Activated CD4-positive, alpha-beta T cell treated with anti-CD3 and anti-CD28 coated beads for 1 hour (primary cell): ENCODE measurements around the gene SETBP1.

Source experiments
- DNase-seq: peaks from one replicate; pipeline ENCODE4 v3.0.0-alpha.2; 2020

SETBP1 gene

DNA sequence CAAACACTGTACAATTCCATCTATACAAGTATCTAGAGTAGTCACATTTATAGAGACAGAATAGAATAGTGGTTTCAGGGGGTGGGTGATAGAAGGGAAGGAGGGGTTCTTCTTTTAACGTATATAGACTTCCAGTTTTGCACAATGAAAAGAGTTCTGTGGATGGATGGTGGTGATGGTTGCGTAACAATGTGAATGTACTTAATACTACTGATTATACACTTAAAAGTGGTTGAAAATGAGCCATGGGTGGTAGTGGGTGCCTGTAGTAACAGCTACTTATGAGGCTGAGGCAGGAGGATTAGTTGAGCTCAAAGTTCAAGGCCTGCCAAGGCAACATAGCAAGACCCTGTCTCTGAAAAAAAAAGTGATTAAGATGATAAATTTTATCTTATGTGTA lies 85.8 kb downstream of the SETBP1 start:
- no peak for DNase-seq

DNA sequence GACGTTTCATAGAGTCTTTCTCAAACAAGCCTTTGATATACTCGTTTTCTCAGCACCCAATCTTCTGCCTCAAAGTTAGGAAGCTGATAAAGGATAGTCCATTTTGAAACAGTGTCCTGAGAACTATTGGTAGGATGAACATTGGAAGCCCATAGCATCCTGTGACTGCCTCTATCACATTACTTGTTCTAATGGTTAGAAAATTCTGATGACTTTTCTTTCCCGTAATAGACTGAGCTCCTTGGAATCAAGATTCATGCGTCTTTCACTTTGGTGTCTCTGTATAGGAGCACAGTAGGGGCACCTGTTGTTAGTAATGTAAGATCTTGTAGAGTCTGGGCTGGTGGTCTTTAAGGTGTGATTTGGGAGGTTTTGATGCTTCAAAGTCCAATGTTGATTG lies 87.1 kb downstream of the SETBP1 start:
- no peak for DNase-seq

DNA sequence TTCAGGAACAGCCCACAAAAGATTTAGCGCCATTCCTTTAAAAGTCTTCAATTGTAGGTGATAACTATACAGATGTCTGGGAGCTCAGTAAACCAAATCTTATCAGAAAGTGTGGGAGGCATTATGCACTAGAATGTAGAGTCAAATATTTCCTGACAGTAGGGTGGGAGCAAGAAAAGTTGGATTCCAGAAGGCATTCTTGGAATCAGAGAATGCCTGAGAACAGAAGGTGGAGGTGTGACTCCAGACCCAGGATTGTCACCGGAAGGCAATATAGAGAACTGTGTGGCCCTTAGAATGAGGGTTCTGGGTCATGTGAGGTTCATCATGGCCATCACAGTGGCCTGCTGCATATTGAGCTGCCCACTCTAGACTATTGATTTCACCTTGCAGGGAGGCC lies 90.0 kb downstream of the SETBP1 start:
- no peak for DNase-seq

- DNase-seq: no peak
These were observed 90.9 kb downstream of the SETBP1 start for GRCh38 chr18:44771572-44771955.

DNA sequence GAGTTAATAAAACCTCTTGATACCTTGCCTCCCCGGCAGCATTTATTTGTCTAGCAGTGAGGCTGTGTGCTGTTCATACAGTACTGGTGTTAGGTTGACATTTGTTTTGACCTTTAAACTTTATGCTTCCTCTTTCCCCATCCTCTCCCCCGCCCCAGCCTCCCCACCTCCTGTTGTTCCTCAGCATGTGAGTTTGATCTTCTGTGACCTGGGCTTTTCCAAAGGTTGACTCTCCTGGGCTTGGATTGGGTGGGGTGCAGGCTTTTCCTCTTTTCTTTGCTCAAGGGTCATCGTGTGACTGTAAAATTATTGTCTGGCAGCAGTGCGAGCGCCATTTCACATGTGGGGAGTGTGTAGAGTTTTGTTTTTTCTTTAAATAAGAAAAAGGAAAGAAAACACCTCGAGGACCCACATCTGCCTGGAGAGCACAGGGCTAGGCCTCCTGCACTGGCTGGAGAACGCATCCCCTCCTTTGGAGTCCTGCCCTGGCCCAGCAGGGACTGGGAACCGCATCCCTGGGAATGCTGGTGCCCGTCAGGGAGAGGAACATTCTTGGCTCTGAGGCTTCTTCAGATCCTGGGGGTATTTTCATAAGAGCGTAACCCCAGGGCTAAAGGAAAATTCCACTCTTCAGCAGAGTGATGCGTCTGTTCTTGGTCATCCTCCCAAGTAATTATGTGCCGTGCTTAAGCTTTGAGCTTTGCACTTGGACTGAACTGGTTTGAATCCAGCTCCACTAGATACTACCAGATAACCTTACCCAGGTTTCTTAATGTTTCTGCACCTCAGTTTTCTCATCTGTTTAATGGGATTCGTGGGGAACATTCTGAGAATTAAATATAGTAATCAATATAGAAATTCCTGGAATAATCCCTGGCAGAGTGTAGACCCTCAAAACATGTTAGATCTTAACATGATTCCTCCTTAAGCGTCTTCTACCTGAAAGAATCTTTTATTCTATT lies 91.5 kb downstream of the SETBP1 start:
- DNase-seq: no peak

DNA sequence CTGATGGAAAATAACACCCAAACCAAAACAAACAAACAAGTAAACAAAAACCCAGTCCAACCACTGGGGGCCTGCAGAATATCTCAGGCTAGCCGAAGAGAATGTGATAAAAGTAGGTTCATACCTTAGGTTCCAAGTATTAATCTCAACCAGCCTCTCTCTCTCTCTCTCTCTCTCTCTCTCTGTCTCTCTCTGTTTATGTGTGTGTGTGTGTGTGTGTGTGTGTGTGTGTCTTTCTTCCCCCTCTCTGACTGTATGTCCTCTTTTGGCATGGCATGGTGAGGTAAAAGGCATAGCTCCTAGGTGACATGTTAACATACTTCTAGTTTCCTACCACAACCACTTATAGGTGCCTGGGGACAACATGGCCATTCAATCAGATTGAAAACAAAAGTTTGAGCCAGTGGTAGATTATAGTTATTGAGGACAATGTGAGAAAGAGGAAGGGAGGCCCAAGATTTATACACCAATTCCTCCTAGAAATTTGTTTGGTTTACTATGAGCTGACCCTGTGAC lies 93.0 kb downstream of the SETBP1 start:
- no peak for DNase-seq

- DNase-seq: no peak
These were observed 93.5 kb downstream of the SETBP1 start for GRCh38 chr18:44774191-44774590.

- DNase-seq: no peak
These were observed 96.9 kb downstream of the SETBP1 start for GRCh38 chr18:44777457-44778192.

- no peak for DNase-seq
These were observed 98.1 kb downstream of the SETBP1 start for GRCh38 chr18:44778788-44779187.

GRCh38 chr18:44779753-44780292 lies 99.1 kb downstream of the SETBP1 start:
- DNase-seq: no peak

DNA sequence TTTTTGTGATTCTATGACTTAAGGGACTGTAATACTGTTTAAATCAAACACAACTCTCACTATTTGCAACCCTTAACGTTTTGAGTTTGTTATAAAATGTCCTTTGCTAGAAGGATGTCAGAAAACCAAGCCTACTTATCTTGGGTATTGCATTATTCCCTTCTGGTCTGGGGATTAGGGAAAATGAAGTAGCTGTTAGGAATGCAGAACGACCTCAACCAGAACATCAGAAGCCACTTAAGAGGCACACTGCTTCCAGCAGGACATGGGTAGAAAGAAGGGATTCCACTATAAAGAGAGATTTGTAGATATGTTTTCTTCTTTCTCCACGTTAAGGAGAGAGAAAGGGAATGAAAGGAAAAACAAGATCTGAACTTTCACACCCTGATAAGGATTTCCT lies 101.2 kb downstream of the SETBP1 start:
- no peak for DNase-seq

GRCh38 chr18:44782617-44783016 lies 101.9 kb downstream of the SETBP1 start:
- no peak for DNase-seq

- DNase-seq: no peak
These were observed 102.7 kb downstream of the SETBP1 start for GRCh38 chr18:44783371-44783770.

DNA sequence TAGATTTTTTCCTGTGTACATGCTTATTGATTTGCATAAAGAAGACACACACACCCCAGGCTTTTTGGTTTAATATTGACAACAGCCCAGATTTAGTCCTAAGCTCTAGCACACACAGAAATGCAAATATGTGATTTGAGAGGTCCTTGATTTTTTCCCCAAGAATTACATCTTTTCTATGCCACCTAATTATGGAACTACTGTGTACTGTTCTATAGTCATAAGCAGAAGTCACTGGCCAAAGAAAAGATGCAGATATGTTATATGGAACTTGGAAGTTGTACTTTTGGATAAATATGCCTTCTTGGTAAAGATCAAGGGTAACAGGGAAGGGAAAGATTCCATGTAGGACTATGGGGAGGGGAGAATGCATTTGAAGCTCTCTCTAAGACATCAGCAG lies 105.6 kb downstream of the SETBP1 start:
- no peak for DNase-seq

GRCh38 chr18:44786688-44787087 lies 106.0 kb downstream of the SETBP1 start:
- DNase-seq: no peak

DNA sequence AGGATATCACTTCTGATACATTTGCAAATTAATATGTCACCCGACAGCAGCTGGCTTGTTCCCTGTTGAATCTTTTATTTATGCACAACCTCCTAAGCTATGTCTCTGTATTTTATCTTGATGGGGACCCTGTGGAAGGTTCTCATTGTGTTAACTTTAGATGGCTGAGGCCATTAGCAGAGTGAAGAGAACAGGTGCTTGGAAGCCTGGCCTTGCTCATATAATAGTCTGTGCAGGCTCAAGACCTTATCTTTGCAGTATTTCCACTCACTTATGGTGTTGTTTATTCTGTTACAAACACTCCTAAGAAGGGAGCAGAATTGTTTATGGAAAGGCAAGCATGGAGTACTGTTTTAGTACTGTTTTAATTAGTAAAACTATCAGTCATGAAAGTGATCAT lies 107.6 kb downstream of the SETBP1 start:
- no peak for DNase-seq

DNA sequence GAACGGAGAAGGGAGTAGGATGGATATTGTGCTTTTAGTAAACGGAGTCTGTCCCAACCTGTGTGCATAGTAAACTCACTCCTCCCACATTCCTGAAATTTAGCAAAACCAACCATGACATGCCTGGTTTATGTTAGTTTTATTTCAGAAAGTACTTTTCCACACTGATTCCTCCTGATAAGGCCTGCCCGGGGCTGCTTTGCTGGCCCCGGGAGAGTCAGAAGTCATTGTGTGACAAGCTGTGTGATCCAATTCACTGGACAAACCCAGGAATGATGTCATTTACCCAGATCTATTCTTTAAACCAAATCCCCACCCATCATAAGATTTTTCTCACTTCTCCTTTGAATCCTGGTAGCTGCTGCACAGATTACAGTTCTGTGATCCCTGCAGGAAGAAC lies 109.0 kb downstream of the SETBP1 start:
- DNase-seq: no peak

GRCh38 chr18:44790860-44791259 lies 110.2 kb downstream of the SETBP1 start:
- DNase-seq: no peak

DNA sequence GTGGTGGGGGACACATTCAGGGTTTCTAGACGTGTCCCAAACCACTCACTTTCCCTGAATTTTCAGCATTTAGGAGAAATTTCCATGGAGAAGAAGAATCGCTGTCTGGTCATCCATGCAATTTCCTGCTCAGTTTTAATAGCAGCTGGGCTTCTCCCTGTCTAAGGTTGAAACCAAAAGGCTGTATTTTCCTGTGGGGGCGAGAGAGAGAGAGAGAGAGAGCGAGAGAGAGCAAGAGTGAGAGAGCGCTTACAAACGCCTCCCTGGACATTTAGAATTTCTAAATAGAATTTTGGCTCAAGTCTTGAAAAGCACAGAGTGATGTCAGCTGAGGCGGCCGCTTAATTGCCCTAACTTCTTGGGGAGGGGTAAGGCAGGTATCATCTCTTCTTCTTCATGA lies 110.8 kb downstream of the SETBP1 start:
- no peak for DNase-seq

- no peak for DNase-seq
These were observed 111.9 kb downstream of the SETBP1 start for GRCh38 chr18:44792456-44793061.

DNA sequence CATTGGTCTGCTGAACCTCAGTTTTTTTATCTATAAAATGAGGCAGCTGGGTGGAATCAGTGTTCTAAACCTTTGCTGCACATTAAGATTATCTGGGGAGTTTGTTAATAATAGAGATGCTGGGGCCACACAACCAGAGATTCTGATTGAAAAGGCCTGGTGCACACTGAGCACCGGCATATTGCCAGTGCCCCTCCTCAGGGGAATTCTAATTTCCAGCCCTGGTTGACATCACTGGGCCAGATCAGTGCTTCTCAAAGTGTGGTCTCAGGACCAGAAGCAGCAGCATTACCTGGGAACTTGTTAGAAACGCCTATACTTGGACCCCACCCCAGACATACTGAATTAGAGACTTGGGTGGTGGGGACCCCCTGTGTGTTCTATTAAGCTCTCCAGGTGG lies 112.5 kb downstream of the SETBP1 start:
- no peak for DNase-seq

GRCh38 chr18:44793685-44794084 lies 113.0 kb downstream of the SETBP1 start:
- DNase-seq: no peak

GRCh38 chr18:44795241-44795640 lies 114.6 kb downstream of the SETBP1 start:
- no peak for DNase-seq
